Fibroblast of skin of right quadriceps (primary cell): ENCODE results near the gene HSP90AA1.

Source experiments
- DNase-seq: peaks from one replicate; pipeline ENCODE4 v3.0.0-alpha.2; 2013

The HSP90AA1 gene

DNA sequence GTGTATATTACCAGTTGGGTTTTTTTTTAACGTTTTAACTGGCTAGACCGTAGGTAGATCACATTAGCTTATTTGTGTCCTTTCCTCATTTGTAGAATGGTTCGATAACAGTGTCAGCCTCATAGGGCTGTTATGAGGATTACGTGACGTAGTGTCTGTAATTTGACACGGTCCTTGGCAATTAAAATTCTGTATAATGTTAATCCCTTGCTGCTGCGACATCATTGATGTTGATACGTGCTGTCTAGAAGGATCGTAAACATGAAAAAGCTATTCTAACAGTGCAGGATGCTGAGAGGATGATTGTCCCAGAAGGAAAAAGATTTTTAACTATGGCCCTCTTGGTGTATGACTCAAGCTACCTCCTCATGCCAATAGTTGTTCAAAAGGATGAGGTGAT, 50.9 kb downstream of the HSP90AA1 start:
- no peak for DNase-seq

- no peak for DNase-seq
Observed at GRCh38 chr14:102034301-102034700, 52.5 kb downstream of the HSP90AA1 start.

- no peak for DNase-seq
Observed at GRCh38 chr14:102033241-102033640, 53.6 kb downstream of the HSP90AA1 start.
